Astrocyte of the spinal cord (primary cell): ENCODE measurements around the gene COL5A1.

Experiments used
- DNase-seq: peaks from one replicate; pipeline ENCODE4 v3.0.0; 2011; ENCODE audit warnings: low read depth, low spot score
- H3K4me3 ChIP-seq: 2 replicates; pipeline ENCODE4 v1.5.1; 2011; ENCODE audit warnings: low read depth, mild to moderate bottlenecking, low read length, moderate library complexity
- in situ Hi-C: cut with HindIII; loops from 2 replicates; pipeline ENCODE4 v1.10.0; 2017; ENCODE audit warnings: low sequenced_read_pairs
- TF ChIP-seq, protein P1 (sequence below): IDR thresholded peaks from 2 replicates; pipeline ENCODE4 v1.5.1; 2012; ENCODE audit warnings: low read depth, mild to moderate bottlenecking, low read length, inconsistent platforms

The COL5A1 gene

DNA sequence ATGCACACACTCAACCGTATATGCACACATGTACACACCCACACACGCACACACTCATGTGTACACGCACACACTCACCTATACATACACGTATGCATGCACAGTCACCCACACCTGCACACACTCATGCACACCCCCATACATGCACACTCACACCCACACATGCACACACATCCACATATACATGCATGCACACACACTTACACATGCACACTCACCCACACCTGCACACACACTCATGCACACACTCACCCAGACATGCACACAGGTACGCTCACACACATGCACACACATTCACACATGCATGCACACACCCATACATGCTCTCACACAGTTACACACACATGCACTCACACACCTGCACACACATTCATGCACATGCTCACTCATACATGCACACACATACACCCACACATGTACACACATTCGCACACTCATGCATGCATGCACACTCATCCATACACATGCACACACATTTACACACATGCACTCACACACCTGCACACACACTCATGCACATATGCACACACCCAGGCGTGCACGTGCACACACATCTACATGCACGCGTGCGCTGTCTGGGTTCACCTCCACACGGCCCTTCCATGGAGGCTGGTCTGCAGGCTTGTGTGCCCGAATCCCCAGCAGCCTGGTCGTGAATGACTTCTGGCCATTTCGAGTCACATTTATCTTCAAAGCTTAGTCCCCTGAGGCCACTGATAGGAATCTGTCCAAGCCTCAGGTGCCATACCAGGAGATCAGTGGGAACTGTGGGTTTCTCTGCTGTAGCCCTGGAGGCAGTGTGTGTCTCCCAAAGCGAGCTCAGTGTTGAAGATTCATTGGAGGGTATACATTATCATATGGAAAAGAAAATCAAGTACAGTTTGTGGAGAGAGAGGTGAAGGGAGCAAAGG is 103.0 kb downstream of the COL5A1 start:
- in situ Hi-C loops, result no loop called here
- H3K4me3 ChIP-seq, result no peak overlapping the region
- no peak for DNase-seq
- TF ChIP-seq, protein P1, sequence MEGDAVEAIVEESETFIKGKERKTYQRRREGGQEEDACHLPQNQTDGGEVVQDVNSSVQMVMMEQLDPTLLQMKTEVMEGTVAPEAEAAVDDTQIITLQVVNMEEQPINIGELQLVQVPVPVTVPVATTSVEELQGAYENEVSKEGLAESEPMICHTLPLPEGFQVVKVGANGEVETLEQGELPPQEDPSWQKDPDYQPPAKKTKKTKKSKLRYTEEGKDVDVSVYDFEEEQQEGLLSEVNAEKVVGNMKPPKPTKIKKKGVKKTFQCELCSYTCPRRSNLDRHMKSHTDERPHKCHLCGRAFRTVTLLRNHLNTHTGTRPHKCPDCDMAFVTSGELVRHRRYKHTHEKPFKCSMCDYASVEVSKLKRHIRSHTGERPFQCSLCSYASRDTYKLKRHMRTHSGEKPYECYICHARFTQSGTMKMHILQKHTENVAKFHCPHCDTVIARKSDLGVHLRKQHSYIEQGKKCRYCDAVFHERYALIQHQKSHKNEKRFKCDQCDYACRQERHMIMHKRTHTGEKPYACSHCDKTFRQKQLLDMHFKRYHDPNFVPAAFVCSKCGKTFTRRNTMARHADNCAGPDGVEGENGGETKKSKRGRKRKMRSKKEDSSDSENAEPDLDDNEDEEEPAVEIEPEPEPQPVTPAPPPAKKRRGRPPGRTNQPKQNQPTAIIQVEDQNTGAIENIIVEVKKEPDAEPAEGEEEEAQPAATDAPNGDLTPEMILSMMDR, result no peak

DNA sequence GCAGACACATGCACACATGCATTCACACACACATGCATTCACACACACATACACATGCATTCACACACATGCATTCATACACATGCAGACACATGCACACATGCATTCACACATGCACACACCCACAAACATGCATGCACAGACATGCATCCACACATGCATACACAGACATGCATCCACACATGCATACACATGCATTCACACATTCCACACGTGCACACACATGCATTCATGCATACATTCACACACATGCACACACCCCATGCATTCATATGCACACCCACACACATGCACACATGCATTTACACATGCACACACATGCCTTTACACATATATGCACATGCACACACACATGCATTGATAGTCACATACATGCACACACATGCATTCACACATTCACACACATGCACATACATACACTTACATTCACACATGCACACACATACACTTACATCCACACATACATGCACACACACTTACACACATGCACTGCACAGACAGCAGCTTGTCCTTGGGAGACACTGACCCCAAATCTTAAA is 106.4 kb downstream of the COL5A1 start:
- DNase-seq, result no peak
- in situ Hi-C loops, result no loop called here
- H3K4me3 ChIP-seq, result no peak overlapping the region
- TF ChIP-seq, protein P1, result no peak

GRCh38 chr9:134748591-134748990 is 107.0 kb downstream of the COL5A1 start:
- DNase-seq, result no peak
- in situ Hi-C loops, result no loop called here
- no peak overlapping the region for H3K4me3 ChIP-seq
- TF ChIP-seq, protein P1, result no peak

DNA sequence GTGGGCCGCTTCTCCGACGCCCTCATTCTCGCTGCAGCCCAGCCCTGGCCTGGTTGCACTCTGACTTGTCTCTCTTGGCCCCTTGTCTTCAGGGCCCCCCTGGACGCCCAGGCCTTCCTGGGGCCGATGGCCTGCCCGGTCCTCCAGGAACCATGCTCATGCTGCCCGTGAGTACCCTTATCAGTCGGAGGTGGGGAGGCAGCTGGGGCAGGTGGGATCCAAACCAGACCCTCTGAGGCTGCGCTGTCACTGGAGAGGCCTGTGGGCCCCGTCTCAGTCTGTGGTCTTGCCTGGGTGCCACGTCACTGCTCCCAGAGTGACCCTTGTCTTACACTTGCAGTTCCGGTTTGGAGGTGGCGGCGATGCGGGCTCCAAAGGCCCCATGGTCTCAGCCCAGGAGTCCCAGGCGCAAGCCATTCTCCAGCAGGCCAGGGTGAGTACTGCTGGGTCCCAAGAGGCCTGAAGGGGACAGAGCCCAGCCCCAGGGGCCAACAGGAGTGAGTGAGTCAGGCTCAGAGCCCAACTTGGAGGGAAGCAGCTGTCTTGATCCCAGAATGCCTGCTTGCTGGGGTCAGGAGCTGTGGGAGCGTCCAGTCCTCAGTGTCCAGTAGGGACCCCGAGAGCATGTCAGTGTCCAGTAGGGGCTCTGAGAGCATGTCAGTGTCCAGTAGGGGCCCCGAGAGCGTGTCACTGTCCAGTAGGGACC is 109.0 kb downstream of the COL5A1 start:
- H3K4me3 ChIP-seq, result no peak overlapping the region
- no peak for DNase-seq
- TF ChIP-seq, protein P1, result no peak
- in situ Hi-C loops, result no loop called here

GRCh38 chr9:134751622-134752021 is 110.0 kb downstream of the COL5A1 start:
- in situ Hi-C loops, result no loop called here
- TF ChIP-seq, protein P1, result no peak
- no peak overlapping the region for H3K4me3 ChIP-seq
- no peak for DNase-seq

- TF ChIP-seq, protein P1, result no peak
- no peak for DNase-seq
- in situ Hi-C loops, result no loop called here
These were observed 111.0 kb downstream of the COL5A1 start for GRCh38 chr9:134752471-134753168.

More at GRCh38 chr9:134752471-134753168, 111.0 kb downstream of the COL5A1 start:
- H3K4me3 ChIP-seq, result no peak overlapping the region
